DOHH2 (cell line): ENCODE measurements around the gene SYVN1.

Experiments used
- EZH2phosphoT487 ChIP-seq: fragments of 200-600 bp; sonication (generic); IDR thresholded peaks from 2 replicates; pipeline ENCODE4 v1.6.1; 2017; ENCODE audit warnings: borderline replicate concordance, mild to moderate bottlenecking, antibody characterized with exemption, low read length, moderate library complexity, mixed read lengths
- TF ChIP-seq, protein P1 (sequence below): fragments of 200-600 bp; sonication (generic); IDR thresholded peaks from one replicate; pipeline ENCODE4 v1.5.1; 2014; ENCODE audit warnings: antibody characterized with exemption, mild to moderate bottlenecking, low read depth, low read length; ENCODE audit not compliant: poor library complexity, severe bottlenecking

DNA sequence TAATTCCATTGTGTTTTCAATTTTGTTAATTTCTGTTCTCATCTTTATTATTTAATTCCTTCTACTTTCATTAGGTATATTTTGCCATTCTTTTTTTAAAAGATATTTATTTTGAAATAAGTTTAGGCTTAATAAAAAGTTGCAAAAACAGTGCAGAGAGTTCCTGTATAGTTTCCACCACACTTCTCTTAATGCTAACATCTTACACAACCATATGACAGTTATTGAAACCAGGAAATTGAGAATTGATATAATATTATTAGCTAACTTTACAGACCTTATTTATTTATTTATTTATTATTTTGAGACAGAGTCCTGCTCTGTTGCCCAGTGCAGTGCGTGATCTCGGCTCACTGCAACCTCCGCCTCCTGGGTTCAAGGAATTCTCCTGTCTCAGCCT is 21.9 kb upstream of the SYVN1 start:
- TF ChIP-seq, protein P1, sequence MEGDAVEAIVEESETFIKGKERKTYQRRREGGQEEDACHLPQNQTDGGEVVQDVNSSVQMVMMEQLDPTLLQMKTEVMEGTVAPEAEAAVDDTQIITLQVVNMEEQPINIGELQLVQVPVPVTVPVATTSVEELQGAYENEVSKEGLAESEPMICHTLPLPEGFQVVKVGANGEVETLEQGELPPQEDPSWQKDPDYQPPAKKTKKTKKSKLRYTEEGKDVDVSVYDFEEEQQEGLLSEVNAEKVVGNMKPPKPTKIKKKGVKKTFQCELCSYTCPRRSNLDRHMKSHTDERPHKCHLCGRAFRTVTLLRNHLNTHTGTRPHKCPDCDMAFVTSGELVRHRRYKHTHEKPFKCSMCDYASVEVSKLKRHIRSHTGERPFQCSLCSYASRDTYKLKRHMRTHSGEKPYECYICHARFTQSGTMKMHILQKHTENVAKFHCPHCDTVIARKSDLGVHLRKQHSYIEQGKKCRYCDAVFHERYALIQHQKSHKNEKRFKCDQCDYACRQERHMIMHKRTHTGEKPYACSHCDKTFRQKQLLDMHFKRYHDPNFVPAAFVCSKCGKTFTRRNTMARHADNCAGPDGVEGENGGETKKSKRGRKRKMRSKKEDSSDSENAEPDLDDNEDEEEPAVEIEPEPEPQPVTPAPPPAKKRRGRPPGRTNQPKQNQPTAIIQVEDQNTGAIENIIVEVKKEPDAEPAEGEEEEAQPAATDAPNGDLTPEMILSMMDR: no peak
- TF ChIP-seq EZH2phosphoT487: no peak
